GM19467 (cell line): ENCODE data around the gene COL6A5.
"Not testable (repeated sequence)": the region's sequence is repeated elsewhere in the genome, so short reads cannot be mapped to it uniquely, and the experiment has no call there.

ENCODE experiments used
- ATAC-seq: cut with Tn5 transposase; IDR thresholded peaks from one replicate; pipeline ENCODE4 v1.9.1; 2021; ENCODE audit warnings: mild to moderate bottlenecking, moderate library complexity; ENCODE audit not compliant: unreplicated experiment

The COL6A5 gene

DNA sequence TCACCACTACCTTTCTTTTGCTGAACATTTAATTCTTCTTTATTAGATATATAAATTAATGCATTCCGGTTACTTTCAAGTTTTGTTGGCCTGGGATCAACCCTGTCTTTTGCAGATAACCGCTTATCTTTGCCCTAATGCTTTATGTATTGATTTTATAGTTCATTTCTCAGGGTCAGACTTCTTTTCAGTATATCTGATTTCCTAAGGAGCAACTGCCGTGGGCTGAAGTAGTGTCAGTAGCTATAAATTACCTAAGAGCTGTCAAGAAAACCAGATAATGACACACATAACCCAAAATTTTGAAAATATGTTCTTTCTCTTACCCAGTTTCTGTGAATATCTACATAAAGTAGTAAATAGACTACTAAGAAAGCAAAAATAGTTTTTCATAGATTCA lies 38.0 kb downstream of the COL6A5 start:
- no peak for ATAC-seq

DNA sequence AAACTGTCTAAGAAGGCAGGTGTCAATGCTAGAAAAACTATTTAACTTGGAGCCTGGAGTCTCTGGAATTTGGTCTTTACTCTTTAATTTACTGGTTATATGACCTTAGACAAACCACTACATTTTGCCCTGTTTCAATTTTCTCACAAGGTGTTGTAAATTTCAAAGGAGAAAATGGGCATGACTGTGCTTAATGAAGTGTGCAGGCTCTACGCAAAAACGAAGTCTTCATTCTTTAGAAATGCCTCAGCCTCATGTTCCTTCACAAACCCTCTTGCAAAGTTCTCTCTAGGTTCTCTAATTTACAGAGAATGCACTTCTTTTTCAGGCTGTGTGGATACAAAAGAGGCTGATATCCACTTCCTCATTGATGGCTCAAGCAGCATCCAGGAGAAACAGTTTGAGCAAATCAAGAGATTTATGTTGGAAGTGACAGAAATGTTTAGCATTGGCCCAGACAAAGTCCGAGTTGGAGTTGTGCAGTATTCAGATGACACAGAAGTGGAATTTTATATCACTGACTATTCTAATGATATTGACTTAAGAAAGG lies 39.1 kb downstream of the COL6A5 start:
- ATAC-seq: no peak

GRCh38 chr3:130386604-130387263 lies 41.3 kb downstream of the COL6A5 start:
- ATAC-seq: no peak

- no peak for ATAC-seq
Observed at GRCh38 chr3:130389743-130390478, 44.4 kb downstream of the COL6A5 start.

- no peak for ATAC-seq
Observed at GRCh38 chr3:130392266-130392665, 46.8 kb downstream of the COL6A5 start.

- no peak for ATAC-seq
Observed at GRCh38 chr3:130393594-130393993, 48.1 kb downstream of the COL6A5 start.

- ATAC-seq: no peak
Observed at GRCh38 chr3:130395331-130395730, 49.9 kb downstream of the COL6A5 start.

DNA sequence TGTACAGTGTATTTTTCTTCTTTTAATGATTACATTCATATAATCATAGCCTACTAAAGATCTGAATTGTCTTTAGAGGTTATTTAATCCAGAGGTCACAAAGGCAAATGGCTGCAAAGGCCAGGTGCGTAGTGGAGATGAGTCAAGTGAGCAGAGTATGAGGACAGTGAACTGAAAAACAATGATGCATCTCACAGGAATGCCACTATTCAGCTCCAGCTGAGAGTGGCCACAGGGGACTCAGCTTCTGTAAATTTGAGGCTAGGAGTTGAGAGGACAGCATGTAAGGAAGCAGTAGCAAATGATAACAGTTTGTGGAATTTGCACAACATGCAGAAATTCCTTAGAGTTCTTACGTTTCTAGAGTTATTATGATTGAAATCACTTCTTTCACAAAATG lies 50.4 kb downstream of the COL6A5 start:
- ATAC-seq: no peak

- ATAC-seq: no peak
Observed at GRCh38 chr3:130404401-130404800, 58.9 kb downstream of the COL6A5 start.

DNA sequence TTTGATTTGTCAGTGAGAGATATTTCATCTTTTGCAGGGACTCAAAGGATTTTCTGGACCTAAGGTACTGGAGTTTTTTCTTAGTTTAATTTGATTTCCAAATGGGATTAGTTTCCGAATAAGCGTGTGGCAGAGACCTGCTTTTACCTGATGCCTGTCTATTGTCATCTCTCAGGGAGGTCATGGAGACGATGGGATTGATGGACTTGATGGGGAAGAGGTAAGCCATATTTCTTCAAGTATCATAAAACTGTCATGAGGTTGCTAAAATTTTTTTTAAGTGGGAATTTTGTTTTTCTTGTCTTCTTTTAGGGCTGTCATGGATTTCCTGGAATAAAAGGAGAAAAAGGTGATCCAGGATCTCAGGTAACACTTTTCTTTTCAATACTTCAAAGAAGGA lies 60.5 kb downstream of the COL6A5 start:
- no peak for ATAC-seq

- not testable (repeated sequence) for ATAC-seq
Observed at GRCh38 chr3:130408253-130408652, 62.8 kb downstream of the COL6A5 start.

- no peak for ATAC-seq
Observed at GRCh38 chr3:130411320-130411719, 65.8 kb downstream of the COL6A5 start.

DNA sequence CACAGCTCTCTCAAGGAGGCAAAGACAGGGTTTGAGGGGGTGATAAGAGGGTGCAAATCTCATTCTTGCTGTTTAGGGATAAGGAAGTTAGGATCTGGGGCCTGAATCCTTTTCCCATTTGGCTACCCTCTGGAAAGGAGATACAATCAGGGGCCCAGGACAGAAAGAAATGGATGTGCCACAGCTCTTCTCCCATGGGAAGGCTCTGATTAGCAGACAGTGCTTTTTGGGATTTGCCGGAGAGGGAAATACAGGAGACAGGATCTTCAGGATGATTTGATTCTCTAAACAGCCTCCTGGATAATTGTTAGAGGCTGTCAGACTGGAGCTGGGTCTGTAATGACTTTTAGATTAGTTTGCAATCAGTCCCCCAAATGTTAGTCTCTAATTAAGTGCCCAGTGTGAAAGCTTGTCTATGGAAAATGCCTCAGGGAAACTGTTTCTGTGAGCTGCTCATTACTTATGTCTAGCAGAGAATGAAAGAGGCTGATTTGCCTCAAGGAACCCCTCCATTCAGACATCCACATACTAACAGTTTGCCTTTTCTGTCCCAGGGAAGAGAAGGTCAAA lies 67.6 kb downstream of the COL6A5 start:
- no peak for ATAC-seq

DNA sequence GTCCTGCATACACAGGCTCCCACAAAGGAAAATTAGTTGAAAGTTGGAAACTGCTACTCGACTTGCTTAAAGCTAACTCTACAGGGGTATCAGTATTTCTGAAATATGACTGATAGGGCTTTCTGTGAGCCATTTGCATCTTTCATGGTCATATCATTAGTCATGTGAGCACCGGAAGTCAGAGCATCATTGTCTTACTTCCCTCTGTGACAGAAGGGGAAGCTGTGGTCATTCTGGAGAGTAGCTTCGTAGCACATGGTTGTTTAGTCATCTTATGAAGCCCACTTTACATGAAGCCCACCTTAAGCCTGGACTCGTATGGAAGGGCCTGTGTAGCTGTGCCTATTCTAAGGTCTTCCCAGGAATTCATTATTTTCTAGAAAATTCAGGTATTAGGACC lies 69.0 kb downstream of the COL6A5 start:
- no peak for ATAC-seq

DNA sequence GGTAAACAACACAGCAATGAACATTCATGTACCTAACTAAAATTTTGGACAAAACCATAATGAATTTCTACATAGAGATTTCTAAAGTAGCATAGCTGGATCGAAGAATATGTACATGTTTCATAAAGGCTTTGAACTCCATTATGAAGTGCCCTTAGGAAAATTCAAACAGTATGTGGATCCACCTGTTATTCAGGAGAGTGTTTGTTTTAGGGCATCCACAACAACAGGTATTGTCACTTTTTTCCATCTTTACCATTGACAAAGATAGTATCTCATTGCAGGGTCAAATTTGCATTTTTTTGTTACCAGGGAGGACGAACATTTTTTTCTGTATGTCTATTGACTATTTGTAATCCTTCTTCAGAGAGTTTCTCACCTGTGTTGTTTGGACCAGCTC lies 75.0 kb downstream of the COL6A5 start:
- no peak for ATAC-seq

GRCh38 chr3:130423064-130423463 lies 77.6 kb downstream of the COL6A5 start:
- no peak for ATAC-seq

- ATAC-seq: no peak
Observed at GRCh38 chr3:130424837-130425236, 79.4 kb downstream of the COL6A5 start.

DNA sequence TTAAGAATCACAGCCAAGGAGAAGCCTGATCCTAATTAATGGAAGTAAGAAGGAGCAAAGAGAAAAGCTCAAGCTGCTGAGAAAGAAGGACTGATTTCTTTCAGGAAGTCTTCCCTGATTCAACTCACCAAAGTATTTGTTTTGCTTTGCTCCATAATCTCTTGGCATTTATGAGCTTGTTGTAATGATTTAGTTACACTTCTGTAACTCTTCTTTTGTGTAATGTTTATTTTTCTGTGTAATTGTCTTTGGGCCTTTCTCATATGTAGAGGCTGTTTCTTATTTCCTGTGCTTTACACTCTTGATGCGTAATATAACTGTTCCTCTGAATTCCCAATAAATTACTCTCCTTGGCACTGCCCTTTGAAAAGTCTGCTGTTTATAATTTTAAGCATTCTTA lies 80.0 kb downstream of the COL6A5 start:
- no peak for ATAC-seq

GRCh38 chr3:130426206-130426605 lies 80.7 kb downstream of the COL6A5 start:
- no peak for ATAC-seq

GRCh38 chr3:130428871-130429712 lies 83.6 kb downstream of the COL6A5 start:
- ATAC-seq: no peak

GRCh38 chr3:130429713-130430023 lies 84.2 kb downstream of the COL6A5 start:
- no peak for ATAC-seq
